ENCODE results near the gene ZNF638.
"Not testable (repeated sequence)": the region's sequence is repeated elsewhere in the genome, so short reads cannot be mapped to it uniquely, and the experiment has no call there.

Gene ZNF638

DNA sequence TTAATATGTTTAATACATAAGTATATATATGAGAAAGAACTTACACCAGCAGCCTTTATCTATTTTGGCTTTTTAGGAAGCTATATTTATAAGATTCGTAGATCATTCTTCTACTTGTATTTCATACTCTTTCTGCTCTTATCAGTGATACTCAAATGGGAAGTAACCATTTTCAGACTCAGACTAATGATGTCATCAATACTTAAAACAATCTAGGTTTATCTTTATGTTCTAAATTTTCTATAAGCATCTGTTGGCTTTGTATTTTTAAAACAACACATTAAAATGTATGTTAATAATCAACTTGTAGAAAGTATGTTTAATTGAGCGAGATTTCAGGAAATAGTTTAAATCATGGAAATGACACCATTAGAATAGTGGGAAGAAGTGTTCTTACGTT lies 70.8 kb downstream of the ZNF638 start:
- no peak for DNase-seq

DNA sequence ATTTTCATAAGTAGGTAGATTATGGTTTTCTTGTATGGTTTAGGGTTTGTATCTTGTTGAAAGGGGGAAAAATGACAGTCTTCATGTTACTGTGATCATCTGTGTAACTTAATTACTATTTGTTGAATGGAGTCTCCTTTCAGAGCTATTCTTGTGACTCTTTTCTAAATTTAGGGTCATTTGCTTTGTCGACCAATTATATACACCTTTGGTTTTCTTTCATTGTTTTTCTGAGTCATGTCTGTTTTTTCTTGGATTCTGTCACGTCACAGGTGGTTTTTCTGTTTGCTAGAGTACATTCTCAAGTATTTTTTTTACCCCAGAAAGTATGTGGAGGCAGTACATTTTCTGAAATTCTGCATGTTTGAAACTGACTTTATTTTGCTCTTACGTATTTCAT lies 78.0 kb downstream of the ZNF638 start:
- DNase-seq, result no peak

DNA sequence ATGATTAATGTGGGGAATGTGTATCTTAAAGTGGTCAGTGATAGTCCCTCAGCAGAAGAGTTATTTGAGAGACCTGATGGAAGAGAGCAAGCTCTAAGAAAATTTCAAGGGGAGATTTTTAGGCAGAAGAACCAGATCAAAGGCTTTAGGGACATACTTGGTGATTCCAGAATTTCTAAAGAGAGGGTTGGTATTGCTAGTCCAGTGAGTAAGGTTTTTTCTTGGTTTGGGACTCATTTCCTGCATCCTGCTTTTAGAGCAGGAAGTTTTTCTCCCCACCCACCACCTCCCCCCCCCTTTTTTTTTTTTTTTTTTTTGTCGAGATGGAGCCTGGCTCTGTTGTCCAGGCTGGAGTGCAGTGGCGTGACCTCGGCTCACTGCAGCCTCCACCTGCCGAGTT lies 79.1 kb downstream of the ZNF638 start:
- DNase-seq, result no peak

DNA sequence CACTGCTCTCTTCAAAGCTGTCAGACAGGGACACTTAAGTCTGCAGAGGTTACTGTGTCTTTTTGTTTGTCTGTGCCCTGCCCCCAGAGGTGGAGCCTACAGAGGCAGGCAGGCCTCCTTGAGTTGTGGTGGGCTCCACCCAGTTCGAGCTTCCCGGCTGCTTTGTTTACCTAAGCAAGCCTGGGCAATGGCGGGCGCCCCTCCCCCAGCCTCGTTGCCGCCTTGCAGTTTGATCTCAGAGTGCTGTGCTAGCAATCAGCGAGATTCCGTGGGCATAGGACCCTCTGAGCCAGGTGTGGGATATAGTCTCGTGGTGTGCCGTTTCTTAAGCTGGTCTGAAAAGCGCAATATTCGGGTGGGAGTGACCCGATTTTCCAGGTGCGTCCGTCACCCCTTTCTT lies 85.3 kb downstream of the ZNF638 start:
- not testable (repeated sequence) for DNase-seq

DNA sequence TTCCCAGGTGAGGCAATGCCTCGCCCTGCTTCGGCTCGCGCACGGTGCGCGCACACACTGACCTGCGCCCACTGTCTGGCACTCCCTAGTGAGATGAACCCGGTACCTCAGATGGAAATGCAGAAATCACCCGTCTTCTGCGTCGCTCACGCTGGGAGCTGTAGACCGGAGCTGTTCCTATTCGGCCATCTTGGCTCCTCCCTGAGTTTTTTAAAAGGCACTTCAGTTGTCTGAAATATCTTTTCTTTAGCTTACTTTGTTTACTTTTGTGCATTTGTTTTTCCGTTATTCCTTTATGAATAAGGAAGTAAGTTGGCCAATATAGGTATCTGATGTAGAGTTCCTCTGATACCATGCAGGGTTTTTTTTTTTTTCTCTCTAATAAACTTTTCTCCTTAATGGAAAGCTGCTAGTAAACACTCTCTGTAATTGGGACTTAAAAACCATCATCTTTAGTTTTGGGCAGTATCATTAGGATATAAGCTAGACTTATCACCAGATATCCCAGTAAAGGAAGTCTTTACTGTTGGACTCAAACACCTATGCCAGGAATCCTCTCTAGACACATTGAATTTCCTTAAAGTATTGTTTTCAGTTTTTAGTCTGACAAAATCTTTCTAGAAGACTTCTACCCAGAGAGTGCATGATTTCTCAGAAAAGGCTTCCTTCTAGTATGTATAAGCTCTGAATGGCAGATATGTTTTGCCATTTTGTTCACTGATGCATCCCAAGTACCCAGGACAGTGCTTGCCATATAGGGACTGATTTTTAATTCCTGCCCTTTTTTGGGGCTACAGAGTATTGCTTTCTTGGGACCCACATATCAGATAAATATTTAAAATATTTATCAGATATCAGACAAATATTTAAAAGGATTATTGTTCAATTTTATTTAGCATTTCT lies 86.0 kb downstream of the ZNF638 start:
- DNase-seq, result no peak

DNA sequence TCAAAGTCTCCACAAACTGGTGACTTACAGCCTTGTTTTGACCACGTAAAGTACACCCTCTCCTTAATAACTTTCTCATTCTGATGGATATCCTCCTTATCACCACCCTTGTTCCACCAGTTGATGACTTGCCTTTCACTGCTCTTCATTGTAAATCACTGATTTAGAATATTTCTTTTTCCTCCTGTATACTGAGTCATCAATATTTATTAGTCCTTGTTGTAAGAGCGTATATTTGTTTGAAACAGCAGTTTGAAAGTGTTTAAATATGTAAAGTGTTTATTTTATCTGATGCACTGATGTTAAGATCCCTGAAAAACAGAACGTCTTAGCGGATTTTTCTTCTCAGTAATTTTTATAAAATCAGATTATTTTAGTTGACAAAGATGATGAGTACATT lies 87.6 kb downstream of the ZNF638 start:
- DNase-seq, result no peak

DNA sequence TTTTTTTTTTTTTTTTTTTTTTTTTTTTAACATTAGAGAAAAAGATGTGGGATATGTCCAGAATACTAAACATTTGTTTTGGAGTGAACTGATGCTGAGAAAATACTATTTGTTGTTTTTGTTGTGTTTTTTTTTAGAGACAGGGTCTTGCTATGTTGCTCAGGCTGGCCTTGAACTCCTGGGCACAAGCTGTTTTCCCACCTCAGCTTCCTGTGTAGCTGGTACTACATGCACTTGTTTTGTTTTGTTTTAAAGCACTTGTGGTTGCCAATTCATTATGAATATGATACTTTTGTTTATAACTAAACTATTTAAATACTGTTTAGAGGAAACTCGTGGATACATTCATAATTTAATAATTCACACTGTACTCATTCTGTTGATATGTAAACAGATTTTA lies 88.4 kb downstream of the ZNF638 start:
- no peak for DNase-seq

DNA sequence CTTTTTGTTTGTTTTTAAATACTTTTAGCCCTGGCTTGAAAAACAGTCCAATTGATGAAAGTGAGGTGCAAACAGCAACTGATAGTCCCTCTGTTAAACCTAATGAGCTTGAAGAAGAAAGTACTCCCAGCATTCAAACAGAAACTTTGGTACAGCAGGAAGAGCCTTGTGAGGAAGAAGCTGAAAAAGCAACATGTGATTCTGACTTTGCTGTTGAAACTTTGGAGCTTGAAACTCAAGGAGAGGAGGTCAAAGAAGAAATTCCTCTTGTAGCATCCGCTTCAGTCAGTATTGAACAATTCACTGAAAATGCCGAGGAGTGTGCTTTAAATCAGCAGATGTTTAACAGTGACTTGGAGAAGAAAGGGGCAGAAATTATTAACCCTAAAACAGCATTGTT lies 91.2 kb downstream of the ZNF638 start:
- DNase-seq, result no peak

DNA sequence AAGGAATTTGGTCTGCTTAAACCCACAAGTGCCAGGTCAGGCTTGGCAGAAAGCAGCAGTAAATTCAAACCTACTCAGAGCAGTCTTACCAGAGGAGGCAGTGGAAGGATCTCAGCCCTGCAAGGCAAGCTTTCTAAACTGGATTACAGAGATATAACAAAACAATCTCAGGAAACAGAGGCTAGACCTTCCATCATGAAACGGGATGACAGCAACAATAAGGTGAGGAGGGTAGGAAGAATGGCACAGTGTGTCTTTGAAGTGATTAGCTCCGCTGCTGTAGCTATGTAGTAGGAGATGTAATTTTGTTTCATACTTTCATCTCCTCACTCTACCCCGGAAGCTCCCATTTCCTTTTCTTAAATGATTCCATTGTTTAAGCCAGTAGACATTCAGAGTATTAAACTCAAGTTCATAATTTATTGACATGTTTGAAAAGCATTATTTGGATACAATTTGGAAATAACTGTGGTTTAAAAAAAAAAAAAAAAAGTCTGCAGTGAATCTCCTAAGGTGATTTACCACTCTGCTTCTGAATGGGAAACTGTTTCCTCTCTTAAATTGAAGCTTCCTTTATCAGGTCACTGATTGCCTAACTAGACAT lies 92.3 kb downstream of the ZNF638 start:
- no peak for DNase-seq

DNA sequence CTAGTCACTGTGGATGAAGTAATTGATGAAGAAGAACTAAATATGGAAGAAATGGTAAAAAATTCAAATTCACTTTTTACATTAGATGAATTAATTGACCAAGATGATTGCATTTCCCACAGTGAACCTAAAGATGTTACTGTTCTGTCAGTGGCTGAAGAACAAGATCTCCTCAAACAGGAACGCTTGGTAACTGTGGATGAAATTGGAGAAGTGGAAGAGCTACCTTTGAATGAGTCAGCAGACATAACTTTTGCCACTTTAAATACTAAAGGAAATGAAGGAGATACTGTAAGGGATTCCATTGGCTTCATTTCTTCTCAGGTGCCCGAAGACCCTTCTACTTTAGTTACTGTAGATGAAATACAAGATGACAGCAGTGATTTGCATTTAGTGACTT lies 95.1 kb downstream of the ZNF638 start:
- DNase-seq, result no peak

DNA sequence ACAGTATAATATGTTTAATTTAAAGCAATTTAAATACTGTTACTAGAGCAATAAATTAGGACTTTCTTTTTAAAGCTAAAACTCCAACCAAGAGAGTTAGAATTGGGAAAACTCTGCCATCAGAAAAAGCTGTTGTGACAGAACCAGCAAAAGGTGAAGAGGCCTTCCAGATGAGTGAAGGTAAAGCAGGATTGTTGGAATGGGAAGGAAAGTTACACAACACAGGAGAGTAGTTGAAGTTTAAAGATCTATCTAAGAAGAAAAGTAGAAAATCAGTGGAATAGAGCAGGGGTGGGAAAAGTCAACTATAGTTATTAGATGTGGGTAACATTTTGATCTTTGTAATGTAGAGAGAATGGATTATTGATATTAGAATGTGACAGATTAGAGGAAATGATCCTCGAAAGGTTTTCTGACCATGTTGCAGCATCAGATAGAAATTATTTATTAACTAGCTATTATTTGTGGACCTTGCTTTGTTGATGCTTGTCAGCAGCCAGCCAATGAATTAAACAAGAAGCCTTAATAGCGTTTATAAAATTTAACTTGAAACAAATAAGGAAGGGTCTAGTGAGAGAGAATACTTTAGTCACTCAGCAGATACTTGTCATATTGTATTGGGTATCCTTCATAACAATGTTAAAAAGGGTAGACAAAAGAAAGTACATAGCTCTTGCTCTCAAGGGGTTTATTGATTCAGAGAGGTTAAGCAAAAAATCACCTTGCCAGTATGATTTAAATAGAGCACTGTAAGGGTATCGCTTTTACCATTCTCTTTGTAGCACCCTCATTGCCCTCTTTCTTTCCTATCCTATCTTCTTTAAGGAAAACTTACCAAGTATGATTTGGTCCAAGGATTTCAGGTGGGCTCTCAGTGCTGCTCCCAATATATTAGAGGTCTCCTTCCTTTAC lies 97.1 kb downstream of the ZNF638 start:
- no peak for DNase-seq

DNA sequence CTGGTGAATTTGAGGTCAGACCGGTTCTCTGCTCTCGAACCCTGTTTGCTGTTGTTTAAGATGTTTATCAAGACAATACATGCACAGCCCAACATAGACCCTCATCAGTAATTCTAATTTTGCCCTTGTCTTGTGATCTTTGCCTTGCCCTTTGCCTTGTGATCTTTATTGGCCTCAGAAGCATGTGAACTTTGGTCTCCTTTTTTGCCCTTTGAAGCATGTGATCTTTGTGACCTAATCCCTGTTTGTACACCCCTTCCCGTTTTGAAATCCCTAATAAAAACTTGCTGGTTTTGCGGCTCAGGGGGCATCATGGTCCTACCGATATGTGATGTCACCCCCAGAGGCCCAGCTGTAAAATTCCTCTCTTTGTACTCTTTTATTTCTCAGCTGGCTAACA lies 113.6 kb downstream of the ZNF638 start:
- DNase-seq, result not testable (repeated sequence)

DNA sequence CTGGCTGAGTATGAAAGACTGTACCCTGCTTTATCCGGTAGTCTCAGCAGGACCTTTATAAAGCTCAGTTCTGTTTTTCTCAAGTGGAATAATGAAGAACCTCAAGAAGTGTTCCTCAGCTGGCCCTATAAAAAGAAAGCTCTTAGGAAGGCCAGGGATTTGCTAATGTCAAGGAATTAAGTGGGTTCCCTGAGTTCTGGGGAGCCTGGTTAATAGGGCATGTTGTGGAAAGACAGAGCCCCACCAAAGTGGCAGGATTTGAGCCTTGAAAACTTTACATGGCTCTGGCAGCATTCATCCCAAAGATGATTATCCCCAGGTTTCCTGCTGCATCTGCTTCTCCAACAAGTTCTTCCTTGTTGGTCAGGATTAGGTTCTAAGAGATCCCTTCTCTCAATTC lies 114.9 kb downstream of the ZNF638 start:
- DNase-seq, result no peak

DNA sequence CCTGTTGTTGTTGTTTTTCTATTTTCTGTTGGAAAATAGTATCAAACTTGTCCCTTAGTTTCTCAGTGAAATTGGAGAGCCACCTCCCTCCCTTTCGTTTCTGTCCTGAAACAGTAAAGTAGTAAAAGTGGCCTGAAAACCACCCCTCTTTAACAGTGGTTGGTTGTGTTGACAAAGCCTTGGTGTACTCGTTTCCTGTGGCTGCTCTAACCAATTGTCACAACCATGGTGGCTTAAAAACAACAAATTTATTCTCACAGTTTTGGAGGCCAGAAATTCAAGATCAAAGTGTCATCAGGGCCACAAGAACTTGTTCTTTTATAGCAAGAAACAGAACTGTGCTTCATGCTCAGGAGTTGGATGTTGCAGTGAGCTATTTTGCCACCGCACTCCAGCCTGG lies 117.8 kb downstream of the ZNF638 start:
- no peak for DNase-seq

DNA sequence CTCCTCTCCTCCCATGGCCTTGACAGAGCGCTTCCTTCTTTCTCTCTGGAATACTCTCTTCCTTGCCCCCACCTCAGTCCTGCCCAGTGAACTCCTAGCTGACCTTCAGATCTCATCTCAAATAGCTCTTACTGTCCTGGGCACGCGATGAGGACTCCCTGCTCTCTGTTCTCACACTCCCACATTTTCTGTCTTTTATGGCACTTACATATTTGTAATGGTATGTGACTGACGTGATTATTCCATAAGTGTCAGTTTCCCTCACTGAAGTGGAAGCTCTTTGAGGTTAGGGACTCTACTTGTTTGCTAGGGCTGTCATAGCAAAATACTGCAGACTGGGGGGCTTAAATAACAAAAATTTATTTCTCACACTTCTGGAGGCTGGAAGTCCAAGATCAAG lies 120.1 kb downstream of the ZNF638 start:
- no peak for DNase-seq

DNA sequence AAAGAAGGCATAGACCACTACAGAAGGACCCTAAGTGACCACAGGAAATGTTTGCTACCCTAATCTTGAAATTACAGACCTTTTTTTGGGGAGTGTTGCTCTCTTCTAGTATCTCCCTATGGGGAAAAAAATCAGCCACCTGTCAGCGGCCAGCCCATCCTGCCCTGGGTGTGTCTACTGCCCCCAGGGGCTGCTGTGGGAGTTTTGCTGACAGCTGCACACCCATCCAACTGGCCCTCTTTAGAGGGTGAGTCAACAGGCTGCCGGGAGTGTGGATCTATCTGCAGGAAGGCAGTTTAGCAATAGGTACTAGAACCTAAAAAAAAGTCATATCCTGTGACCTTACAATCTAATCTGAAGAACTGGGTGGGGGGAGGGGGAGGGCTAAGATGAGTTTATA lies 121.0 kb downstream of the ZNF638 start:
- no peak for DNase-seq

DNA sequence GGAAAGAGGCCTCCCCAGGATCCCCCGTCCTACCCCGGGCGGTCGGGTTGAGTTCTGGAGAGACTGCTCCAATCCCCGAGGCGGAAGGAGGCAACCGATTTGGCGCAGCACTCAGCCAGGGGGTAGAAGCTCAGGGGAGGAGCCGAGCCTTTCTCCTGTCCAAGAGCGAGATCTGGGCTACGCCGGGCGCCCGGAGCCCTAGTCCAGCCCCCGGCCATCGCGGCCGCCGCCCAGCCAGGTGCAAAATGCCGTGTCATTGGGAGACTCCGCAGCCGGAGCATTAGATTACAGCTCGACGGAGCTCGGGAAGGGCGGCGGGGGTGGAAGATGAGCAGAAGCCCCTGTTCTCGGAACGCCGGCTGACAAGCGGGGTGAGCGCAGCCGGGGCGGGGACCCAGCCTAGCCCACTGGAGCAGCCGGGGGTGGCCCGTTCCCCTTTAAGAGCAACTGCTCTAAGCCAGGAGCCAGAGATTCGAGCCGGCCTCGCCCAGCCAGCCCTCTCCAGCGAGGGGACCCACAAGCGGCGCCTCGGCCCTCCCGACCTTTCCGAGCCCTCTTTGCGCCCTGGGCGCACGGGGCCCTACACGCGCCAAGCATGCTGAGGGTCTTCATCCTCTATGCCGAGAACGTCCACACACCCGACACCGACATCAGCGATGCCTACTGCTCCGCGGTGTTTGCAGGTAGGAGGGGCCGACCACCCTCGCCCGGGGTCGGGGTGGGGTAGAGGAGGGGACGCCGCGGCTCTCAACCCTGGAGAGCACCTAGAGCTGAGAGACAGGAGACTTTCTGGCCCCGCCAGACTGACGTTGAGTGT lies 122.0 kb downstream of the ZNF638 start, which contains the start of gene DYSF:
TSS of gene DYSF (plus strand) at position 158 of the 817 bp plus-strand sequence.
- no peak for DNase-seq

DNA sequence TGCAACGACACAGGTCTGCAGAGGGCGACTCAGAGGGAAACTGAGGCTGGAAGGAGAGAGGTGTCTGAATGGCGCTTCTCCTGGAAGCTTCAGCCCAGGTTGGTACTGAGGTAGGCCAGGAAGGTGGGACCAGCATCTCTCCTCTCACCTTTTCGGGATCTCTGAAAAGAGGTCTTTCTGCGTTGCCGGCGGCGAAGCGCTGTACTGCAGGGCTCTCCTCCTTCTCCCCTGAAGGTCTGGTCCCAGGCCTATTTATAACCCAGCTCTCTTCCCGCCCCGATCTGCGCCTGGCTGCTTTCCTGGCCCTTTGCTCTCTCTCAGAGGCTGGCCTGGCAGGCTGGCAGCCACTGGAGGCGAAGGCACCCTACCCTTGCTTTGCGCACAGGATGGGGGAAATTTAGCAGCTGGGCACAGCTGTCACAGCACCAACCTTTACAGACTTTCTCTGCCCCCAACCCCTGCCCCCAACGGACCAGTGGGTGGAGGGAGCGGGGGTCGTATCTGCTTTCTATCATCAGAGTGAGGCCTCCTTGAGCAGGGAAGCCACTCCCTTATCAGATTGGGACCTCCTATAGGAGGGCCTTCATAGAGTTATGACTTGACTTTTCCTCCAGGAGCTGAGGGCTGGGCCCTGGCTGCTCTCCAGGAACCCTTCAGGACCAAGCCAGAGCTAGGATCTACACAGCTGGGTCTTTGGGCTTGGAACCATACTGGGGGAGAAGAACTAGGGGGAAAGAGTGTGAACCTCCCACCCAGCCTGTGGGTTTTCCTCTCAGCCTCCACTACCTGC lies 122.8 kb downstream of the ZNF638 start:
- no peak for DNase-seq

DNA sequence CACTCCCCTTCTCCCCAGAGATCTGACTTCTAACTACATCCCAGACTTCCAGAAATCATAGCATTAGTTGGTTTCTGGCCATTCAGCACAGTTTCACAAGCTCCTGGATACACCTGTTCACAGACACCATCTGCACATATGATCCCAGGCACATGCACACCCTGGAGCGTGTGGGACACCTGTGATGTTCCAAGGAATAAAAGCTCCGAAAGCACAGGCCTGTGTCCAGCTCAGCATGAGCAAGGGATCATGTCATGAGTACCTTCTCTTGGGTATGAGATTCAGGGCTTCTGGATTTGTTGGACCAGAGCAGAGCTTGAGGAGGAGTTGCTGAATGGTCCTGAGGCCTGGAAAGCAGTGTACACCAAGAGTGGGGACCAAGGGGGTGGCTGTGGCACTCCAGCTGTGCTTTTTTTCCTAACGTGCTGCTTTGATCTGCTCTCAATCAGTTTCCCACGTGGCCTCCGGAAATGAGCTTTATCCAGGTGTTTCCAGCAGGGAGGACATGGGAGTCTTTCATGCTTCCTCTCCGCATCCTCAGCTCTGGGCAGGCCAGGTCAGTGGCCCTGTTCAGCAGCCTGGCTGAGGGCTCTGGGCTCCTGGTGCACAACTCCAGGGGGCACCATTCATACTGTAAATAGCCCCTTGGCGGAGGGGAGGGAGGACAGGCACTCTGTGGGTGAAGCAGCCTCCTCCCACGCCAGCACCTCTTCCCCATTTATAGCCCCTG lies 123.6 kb downstream of the ZNF638 start:
- DNase-seq, result no peak

DNA sequence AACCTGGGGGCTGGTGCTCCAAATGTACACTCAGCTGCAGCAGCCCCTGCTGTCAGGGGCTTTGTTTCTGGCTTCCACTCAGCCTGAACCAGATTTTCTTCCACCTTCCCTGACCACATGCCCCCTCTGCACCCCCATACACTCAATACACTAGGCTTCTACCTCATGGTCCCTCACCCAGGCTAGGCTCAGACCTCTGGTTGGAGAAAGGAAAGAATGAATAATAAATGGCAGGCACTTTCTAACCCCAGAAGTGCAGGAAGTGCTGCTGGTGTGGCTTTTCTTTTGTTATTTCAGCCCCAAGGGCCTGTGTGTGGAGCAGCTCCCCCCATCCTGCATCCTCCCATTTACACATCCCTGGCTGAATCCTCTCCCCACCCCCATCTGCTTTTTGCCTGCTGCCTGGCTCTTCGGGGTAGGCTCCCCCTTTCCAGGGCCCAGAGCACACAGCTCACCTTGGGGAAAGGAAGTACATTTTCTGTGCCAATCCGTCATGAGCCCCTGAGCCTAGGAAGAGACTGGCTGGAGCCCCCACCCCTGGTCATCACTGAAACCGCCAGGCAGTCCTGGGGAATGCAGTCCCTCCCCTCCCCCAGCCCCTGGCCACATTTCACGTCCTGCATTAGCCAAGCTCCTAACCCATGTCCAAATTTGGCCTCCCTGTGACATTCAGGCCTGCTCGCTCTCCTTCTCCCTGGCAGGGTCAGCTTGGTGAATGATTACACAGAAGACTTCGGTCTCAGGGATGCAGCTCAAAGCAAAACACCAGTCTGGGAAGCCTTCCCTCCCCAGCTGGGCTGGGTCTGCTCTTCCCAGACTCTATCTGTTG lies 124.4 kb downstream of the ZNF638 start:
- no peak for DNase-seq
